ENCODE data around the gene MT1H.
A peak's percentile ranks its signal among the peaks of the same experiment; 100 is the strongest.

MT1H gene

GRCh38 chr16:56636616-56637413 is 32.8 kb upstream of the MT1H start:
- DNase-seq (ENCODE audit: low read depth in 4 of 4, low spot score in 1 of 4): no peak

- DNase-seq (ENCODE audit: low read depth in 4 of 4, low spot score in 1 of 4): no peak
Measured at GRCh38 chr16:56637814-56638750, 31.5 kb upstream of the MT1H start, which contains the start of gene MT1A. TSS of gene MT1A (plus strand) at chr16:56638666. CDS start at chr16:56638739, 73 bp downstream.

GRCh38 chr16:56639045-56639444 is 30.6 kb upstream of the MT1H start:
- DNase-seq (ENCODE audit: low read depth in 4 of 4, low spot score in 1 of 4): no peak

GRCh38 chr16:56640076-56640475 is 29.5 kb upstream of the MT1H start:
- no peak for DNase-seq (ENCODE audit: low read depth in 4 of 4, low spot score in 1 of 4)

- DNase-seq (ENCODE audit: low read depth in 4 of 4, low spot score in 1 of 4): no peak
Measured at GRCh38 chr16:56641166-56641565, 28.4 kb upstream of the MT1H start.

DNA sequence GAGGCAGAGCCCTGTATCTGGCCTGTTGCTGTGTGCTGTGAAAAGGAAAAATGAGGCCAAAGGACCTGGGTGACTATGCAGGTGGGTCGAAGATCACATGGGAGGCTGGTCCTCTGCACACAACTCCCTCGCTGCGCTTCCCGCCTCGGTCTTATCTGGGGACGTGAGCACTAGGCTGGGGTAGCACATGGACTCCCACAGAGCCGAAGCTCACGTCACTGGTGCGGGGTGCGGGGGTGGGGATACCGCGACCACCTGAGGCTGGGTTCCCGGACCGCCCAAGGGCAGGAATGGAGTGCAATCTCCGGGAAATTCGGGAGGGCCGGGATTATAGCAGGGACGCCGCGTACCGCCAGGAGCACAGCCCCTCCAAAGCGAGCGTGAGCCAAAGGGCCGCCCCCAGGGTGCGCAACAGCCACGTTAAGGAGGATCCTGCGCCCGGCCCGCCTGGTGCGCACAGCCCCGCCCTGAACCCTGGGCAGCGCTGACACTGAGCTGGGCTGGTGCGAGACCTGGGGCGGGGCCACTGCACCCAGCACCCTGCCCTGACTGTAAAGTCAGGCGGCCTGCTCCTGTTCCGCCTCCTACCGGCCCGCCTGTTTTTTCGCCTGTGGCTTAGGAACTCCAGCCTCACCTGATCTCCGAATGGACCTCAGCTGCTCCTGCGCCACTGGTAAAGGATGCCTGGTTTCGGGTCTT is 26.4 kb upstream of the MT1H start:
- DNase-seq (ENCODE audit: low read depth in 4 of 4, low spot score in 1 of 4): peak in 3 of 4 experiments; percentile 47 to 72 (median 59)

DNA sequence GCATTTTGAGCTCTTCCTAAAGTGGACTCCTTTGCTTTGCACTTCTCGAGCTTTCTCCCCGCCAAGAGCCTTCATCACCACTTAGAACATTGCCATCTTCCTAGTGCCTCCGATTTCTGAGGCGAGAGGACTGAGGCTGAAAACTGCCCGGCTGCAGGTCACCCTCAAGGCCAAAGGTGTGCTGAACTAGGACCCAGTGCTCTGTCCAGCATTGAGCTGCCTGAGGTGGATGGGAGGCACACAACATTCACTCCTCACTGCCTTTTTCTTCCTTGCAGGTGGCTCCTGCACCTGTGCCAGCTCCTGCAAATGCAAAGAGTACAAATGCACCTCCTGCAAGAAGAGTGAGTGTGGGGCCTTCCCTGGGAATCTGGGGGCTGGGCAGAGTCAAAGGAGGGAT is 25.8 kb upstream of the MT1H start:
- DNase-seq (ENCODE audit: low read depth in 4 of 4, low spot score in 1 of 4): no peak

- no peak for DNase-seq (ENCODE audit: low read depth in 4 of 4, low spot score in 1 of 4)
Measured at GRCh38 chr16:56645311-56645710, 24.3 kb upstream of the MT1H start.

DNA sequence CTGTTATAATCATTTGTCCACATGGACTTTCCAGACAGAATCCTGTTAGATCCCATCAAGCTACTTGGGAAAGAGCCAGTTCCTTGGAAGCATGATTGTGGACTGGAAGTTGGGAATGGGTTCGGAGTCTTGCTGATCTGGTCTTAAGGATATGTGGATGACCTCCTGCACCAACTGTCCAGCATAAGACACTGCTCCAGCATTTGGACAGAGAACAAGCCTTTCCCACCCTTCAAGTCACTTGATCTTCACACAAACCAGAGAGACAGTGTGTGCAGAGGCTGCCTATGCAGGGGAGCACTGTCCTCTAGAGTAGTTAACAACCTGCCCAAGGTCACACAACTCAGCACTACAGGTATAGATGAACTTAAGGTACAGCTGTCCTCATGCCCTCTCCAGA is 23.8 kb upstream of the MT1H start:
- DNase-seq (ENCODE audit: low read depth in 4 of 4, low spot score in 1 of 4): no peak

DNA sequence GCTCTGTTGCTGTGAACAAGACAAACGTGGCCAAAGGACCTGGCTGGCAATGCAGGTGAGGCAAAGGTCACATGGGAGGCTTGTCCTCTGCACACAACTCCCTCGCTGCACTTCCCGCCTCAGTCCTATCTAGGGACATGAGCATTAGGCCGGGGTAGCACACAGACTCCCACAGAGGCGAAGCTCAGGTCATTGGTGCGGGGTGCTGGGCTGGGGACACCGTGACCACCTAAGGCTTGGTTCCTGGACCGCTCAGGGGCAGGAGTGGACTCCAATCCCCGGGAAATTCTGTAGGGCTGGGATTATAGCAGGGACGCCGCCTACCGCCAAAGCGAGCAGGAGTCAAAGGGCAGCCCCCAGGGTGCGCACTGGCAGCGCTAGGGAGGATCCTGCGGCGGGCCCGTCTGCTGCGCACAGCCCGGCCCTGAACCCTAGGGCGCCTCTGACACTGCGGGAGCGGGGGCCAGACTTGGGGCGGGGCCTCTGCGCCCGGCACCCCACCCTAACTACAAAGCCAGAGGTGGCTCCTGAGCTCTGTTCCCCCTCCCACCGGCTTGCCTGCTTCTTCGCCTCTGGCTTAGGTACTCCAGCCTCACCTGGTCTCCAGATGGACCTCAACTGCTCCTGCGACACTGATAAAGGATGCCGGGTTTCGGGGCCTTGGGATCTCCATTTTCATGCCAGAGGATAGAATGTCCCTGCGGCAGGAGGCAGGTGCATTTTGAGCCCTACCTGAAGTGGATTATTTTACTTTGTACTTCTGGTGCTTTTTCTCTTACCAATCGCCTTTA is 21.8 kb upstream of the MT1H start:
- no peak for DNase-seq (ENCODE audit: low read depth in 4 of 4, low spot score in 1 of 4)

- DNase-seq (ENCODE audit: low read depth in 4 of 4, low spot score in 1 of 4): no peak
Measured at GRCh38 chr16:56649271-56649670, 20.3 kb upstream of the MT1H start.

- no peak for DNase-seq (ENCODE audit: low read depth in 4 of 4, low spot score in 1 of 4)
Measured at GRCh38 chr16:56649820-56650219, 19.8 kb upstream of the MT1H start.

GRCh38 chr16:56651586-56651985 is 18.0 kb upstream of the MT1H start, which contains the start of gene MT1B:
TSS of gene MT1B (plus strand) at chr16:56651886. CDS start at chr16:56651954, 68 bp downstream.
- DNase-seq (ENCODE audit: low read depth in 4 of 4, low spot score in 1 of 4): no peak

- DNase-seq (ENCODE audit: low read depth in 4 of 4, low spot score in 1 of 4): no peak
Measured at GRCh38 chr16:56652600-56652999, 17.0 kb upstream of the MT1H start.

DNA sequence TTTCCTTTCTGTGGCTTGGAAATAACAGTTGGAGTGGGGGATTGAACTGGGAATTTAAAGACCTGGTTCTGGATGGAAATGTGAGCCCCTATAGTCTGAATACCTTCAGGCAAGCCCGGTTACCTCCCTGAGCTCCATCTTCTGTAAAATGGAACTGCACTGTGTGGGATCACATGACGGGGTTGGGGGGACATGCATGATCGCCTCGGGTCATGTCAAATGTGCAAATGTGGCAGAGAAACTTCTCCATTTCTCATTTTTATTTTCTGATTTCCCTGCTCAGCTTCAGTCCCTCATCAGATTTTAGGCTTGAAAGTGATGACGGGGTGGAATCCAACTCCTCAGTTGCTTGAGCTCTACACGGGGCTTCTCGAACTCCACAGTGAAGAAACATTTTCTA is 16.4 kb upstream of the MT1H start:
- no peak for DNase-seq (ENCODE audit: low read depth in 4 of 4, low spot score in 1 of 4)

- DNase-seq (ENCODE audit: low read depth in 4 of 4, low spot score in 1 of 4): peak in 3 of 4 experiments; percentile 51 to 67 (median 63)
Measured at GRCh38 chr16:56657555-56658326, 11.9 kb upstream of the MT1H start, which contains the start of gene MT1F. TSS of gene MT1F (plus strand) at chr16:56657959. CDS start at chr16:56658059, 100 bp downstream.

DNA sequence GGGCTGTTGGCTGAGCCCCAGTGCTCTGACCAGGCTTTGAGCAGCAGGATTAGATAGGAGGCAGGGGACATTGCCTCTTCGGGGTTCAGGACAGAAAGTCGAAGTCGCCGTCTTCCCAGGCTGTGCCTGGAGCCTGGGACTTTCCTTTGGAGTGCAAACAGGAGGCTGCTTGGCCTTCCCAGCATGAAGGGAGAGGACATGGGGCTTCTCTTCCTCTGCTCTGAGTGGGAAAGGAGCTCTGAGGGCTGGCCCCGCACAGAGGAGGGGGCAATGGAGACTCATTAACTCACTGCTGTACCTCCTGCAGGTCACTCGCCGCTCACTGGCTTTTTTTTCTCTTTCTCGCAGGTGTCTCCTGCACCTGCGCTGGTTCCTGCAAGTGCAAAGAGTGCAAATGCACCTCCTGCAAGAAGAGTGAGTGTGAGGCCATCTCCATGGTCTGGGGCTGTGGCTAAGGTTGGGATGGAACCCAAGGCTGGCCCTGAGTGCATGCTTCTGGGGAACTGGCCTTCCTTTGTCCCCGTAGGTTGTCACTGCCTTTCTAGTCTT is 11.2 kb upstream of the MT1H start:
- DNase-seq (ENCODE audit: low read depth in 4 of 4, low spot score in 1 of 4): no peak

GRCh38 chr16:56662357-56663354 is 7.0 kb upstream of the MT1H start:
- DNase-seq (ENCODE audit: low read depth in 4 of 4, low spot score in 1 of 4): no peak

Data from stimulated activated CD4-positive, alpha-beta T cell treated with anti-CD3 and anti-CD28 coated beads, Interleukin-1b, Interleukin-23, amount 100 ng/mL, for 24 hours (primary cell).